Measurements from ENCODE around the gene MRPL22. TPM values are rescaled to one million over a fixed set of nuclear protein-coding genes. Genes with fewer than 3 reads are reported as not detected.
A peak's percentile ranks its signal among the peaks of the same experiment; 100 is the strongest.
"Not testable (repeated sequence)": the region's sequence is repeated elsewhere in the genome, so short reads cannot be mapped to it uniquely, and the experiment has no call there.

Gene MRPL22
- total RNA-seq, 1 experiment from 2014 or later, result 56.2 TPM

GRCh38 chr5:154923441-154924430, 17.1 kb upstream of the MRPL22 start:
- H3K4me3 ChIP-seq, result no peak overlapping the region
- H3K9me3 ChIP-seq (replicated peaks), result no peaks in the 10 kb centered on the region
- peak overlapping the region; percentile 50 for H3K27ac ChIP-seq
- peaks cover 76% of the 10 kb centered on the region for H3K36me3 ChIP-seq
- peaks cover 13% of the 10 kb centered on the region; the same call in 1 of the 2 replicates for H3K4me1 ChIP-seq
- H3K27me3 ChIP-seq, result no peaks in the 10 kb centered on the region
- DNase-seq, result peak in 1 of 2 experiments; percentile 7

GRCh38 chr5:154933537-154933936, 7.3 kb upstream of the MRPL22 start:
- H3K4me3 ChIP-seq, result no peak overlapping the region
- no peaks in the 10 kb centered on the region for H3K27me3 ChIP-seq
- H3K4me1 ChIP-seq, result no peaks in the 10 kb centered on the region; the same call in 1 of the 2 replicates
- H3K9me3 ChIP-seq (replicated peaks), result no peaks in the 10 kb centered on the region
- peaks cover 47% of the 10 kb centered on the region for H3K36me3 ChIP-seq
- no peak for DNase-seq
- H3K27ac ChIP-seq, result no peak overlapping the region

GRCh38 chr5:154934881-154935280, 6.0 kb upstream of the MRPL22 start:
- H3K4me3 ChIP-seq, result no peak overlapping the region
- no peak for DNase-seq
- peaks cover 40% of the 10 kb centered on the region for H3K36me3 ChIP-seq
- no peaks in the 10 kb centered on the region for H3K27me3 ChIP-seq
- H3K4me1 ChIP-seq, result no peaks in the 10 kb centered on the region; the same call in 1 of the 2 replicates
- no peak overlapping the region for H3K27ac ChIP-seq
- H3K9me3 ChIP-seq (replicated peaks), result no peaks in the 10 kb centered on the region

GRCh38 chr5:154937186-154937717, 3.6 kb upstream of the MRPL22 start:
- peak overlapping the region; percentile 57 for H3K27ac ChIP-seq
- DNase-seq, result no peak
- H3K27me3 ChIP-seq, result no peaks in the 10 kb centered on the region

GRCh38 chr5:154937718-154938466, 3.0 kb upstream of the MRPL22 start, which contains the start of gene GEMIN5:
GEMIN5 (minus strand) TSS chr5:154938211; CDS start chr5:154938133, 78 bp downstream.
- no peaks in the 10 kb centered on the region for H3K9me3 ChIP-seq (replicated peaks)
- H3K4me1 ChIP-seq, result peaks cover 5% of the 10 kb centered on the region
- no peaks in the 10 kb centered on the region for H3K27me3 ChIP-seq
- H3K4me3 ChIP-seq, result peak within 1 kb of the TSS; percentile 91
- H3K36me3 ChIP-seq, result peaks cover 18% of the 10 kb centered on the region; the same call in 1 of the 2 replicates
- H3K27ac ChIP-seq, result peak within 1 kb of the TSS; percentile 57
- DNase-seq, result peak; percentile 87 to 91

More at GRCh38 chr5:154937186-154937717, 3.6 kb upstream of the MRPL22 start:
- H3K9me3 ChIP-seq (replicated peaks), result no peaks in the 10 kb centered on the region
- peaks cover 3% of the 10 kb centered on the region for H3K4me1 ChIP-seq
- peak overlapping the region; percentile 91 for H3K4me3 ChIP-seq
- peaks cover 18% of the 10 kb centered on the region; the same call in 1 of the 2 replicates for H3K36me3 ChIP-seq

GRCh38 chr5:154939387-154939786, 1.5 kb upstream of the MRPL22 start:
- H3K4me1 ChIP-seq; H3K27ac ChIP-seq; H3K36me3 ChIP-seq; DNase-seq; H3K4me3 ChIP-seq; H3K27me3 ChIP-seq; H3K9me3 ChIP-seq (replicated peaks): not testable (repeated sequence)

- Histone ChIP-seq H3K4me1 (peaks cover 5% of the 10 kb centered on the region), H3K36me3 (no peaks in the 10 kb centered on the region), H3K27ac (peak overlapping the region; percentile 39; the same call in 1 of the 2 replicates), H3K9me3 (replicated peaks) (no peaks in the 10 kb centered on the region), H3K4me3 (peak overlapping the region; percentile 71), H3K27me3 (no peaks in the 10 kb centered on the region)
- DNase-seq, result no peak
Observed at GRCh38 chr5:154940375-154940771, 500 bp upstream of the MRPL22 start.

GRCh38 chr5:154943527-154943926, 2.7 kb downstream of the MRPL22 start:
- no peak overlapping the region for H3K27ac ChIP-seq
- no peaks in the 10 kb centered on the region for H3K9me3 ChIP-seq (replicated peaks)
- H3K4me3 ChIP-seq, result no peak overlapping the region
- no peaks in the 10 kb centered on the region for H3K27me3 ChIP-seq
- peaks cover 5% of the 10 kb centered on the region; the same call in 1 of the 2 replicates for H3K4me1 ChIP-seq
- 0 out of 2 replicates have a peak, but pooled peaks cover 2% of the 10 kb centered on the region for H3K36me3 ChIP-seq
- no peak for DNase-seq

GRCh38 chr5:154944716-154945115, 3.8 kb downstream of the MRPL22 start:
- H3K4me3 ChIP-seq, result no peak overlapping the region
- H3K27ac ChIP-seq, result no peak overlapping the region
- peaks cover 5% of the 10 kb centered on the region; the same call in 1 of the 2 replicates for H3K4me1 ChIP-seq
- H3K36me3 ChIP-seq, result 0 out of 2 replicates have a peak, but pooled peaks cover 2% of the 10 kb centered on the region
- no peaks in the 10 kb centered on the region for H3K27me3 ChIP-seq
- DNase-seq, result no peak
- no peaks in the 10 kb centered on the region for H3K9me3 ChIP-seq (replicated peaks)

- peak in 1 of 2 experiments; percentile 26 for DNase-seq
- H3K36me3 ChIP-seq, result 0 out of 2 replicates have a peak, but pooled peaks cover 2% of the 10 kb centered on the region
- H3K27ac ChIP-seq, result no peak overlapping the region
- no peaks in the 10 kb centered on the region for H3K9me3 ChIP-seq (replicated peaks)
- H3K4me1 ChIP-seq, result peaks cover 5% of the 10 kb centered on the region; the same call in 1 of the 2 replicates
- H3K4me3 ChIP-seq, result no peak overlapping the region
- no peaks in the 10 kb centered on the region for H3K27me3 ChIP-seq
Observed at GRCh38 chr5:154945695-154946301, 4.9 kb downstream of the MRPL22 start.

GRCh38 chr5:154947778-154948177, 6.9 kb downstream of the MRPL22 start:
- DNase-seq, result no peak
- H3K27me3 ChIP-seq, result no peaks in the 10 kb centered on the region
- no peaks in the 10 kb centered on the region for H3K4me1 ChIP-seq
- peaks cover 8% of the 10 kb centered on the region; the same call in 1 of the 2 replicates for H3K36me3 ChIP-seq
- no peaks in the 10 kb centered on the region for H3K9me3 ChIP-seq (replicated peaks)
- no peak overlapping the region for H3K27ac ChIP-seq
- H3K4me3 ChIP-seq, result no peak overlapping the region

GRCh38 chr5:154948313-154948712, 7.4 kb downstream of the MRPL22 start:
- no peaks in the 10 kb centered on the region for H3K4me1 ChIP-seq
- DNase-seq, result no peak
- H3K27me3 ChIP-seq, result no peaks in the 10 kb centered on the region
- no peaks in the 10 kb centered on the region for H3K9me3 ChIP-seq (replicated peaks)
- H3K27ac ChIP-seq, result no peak overlapping the region
- H3K36me3 ChIP-seq, result peaks cover 8% of the 10 kb centered on the region; the same call in 1 of the 2 replicates
- H3K4me3 ChIP-seq, result no peak overlapping the region

- H3K36me3 ChIP-seq, result peaks cover 8% of the 10 kb centered on the region; the same call in 1 of the 2 replicates
- no peaks in the 10 kb centered on the region for H3K4me1 ChIP-seq
- no peaks in the 10 kb centered on the region for H3K9me3 ChIP-seq (replicated peaks)
- no peak overlapping the region for H3K4me3 ChIP-seq
- no peak overlapping the region for H3K27ac ChIP-seq
- no peak for DNase-seq
- no peaks in the 10 kb centered on the region for H3K27me3 ChIP-seq
Observed at GRCh38 chr5:154949781-154950180, 8.9 kb downstream of the MRPL22 start.

GRCh38 chr5:154956712-154957111, 15.8 kb downstream of the MRPL22 start:
- H3K4me1 ChIP-seq, result no peaks in the 10 kb centered on the region
- H3K9me3 ChIP-seq (replicated peaks), result no peaks in the 10 kb centered on the region
- no peak overlapping the region for H3K4me3 ChIP-seq
- H3K27ac ChIP-seq, result no peak overlapping the region
- H3K27me3 ChIP-seq, result no peaks in the 10 kb centered on the region
- DNase-seq, result no peak
- peaks cover 38% of the 10 kb centered on the region for H3K36me3 ChIP-seq

Measured in SJCRH30 (cell line).